K562 (cell line): ENCODE data around the gene DYNC2LI1. TPM values are rescaled to one million over a fixed set of nuclear protein-coding genes. Genes with fewer than 3 reads are reported as not detected.

Experiments used
- ATAC-seq: fragments of 200-7000 bp; cut with Tn5 transposase; 3 replicates; pipeline ENCODE4 v1.9.1; 2020; ENCODE audit warnings: moderate library complexity
- BruUV-seq: library from RNA; stranded (reverse); fragments of 400-500 nt; replicated peaks from 2 replicates; lab custom pipeline; 2021; lab: Mats Ljungman, UMichigan
- CTCF ChIA-PET: fragments of 300-600 bp; formaldehyde crosslinking; extraction: SDS; loops from one replicate; lab custom pipeline; 2021; ENCODE audit warnings: low intra/inter-chr PET ratio; lab: Yijun Ruan, JAX
- POLR2A ChIA-PET: fragments of 300-600, 350-650 bp; sonication (Branson Sonifier 250); formaldehyde crosslinking; extraction: SDS; loops from one replicate; lab custom pipeline; 2021; ENCODE audit warnings: antibody characterized with exemption, inconsistent platforms; lab: Yijun Ruan, JAX
- DNase-seq, 4 experiments: peaks; one replicate each; pipeline versions ENCODE4 v3.0.0 to v3.0.0-alpha.2; 2011 to 2018; ENCODE audit warnings: low spot score in 3 of 4, mixed read lengths in 3 of 4; ENCODE audit errors: extremely low read depth in 1 of 4
- FAIRE-seq: peaks from 2 replicates; lab custom pipeline; 2011; peaks lifted over from hg19 to GRCh38; lab: Jason Lieb, UNC
- H2AFZ ChIP-seq: 2 replicates; pipeline ENCODE4 v1.6.0; 2011; ENCODE audit warnings: low read depth, low read length, control low read depth, inconsistent platforms
- H3K27ac ChIP-seq: fragments of 200-600 bp; 3 replicates; pipeline ENCODE4 v1.8.0; 2011; ENCODE audit warnings: low read depth, mild to moderate bottlenecking, control low read depth, inconsistent platforms, low read length, moderate library complexity, mixed read lengths; ENCODE audit errors: extremely low read depth
- H3K27me3 ChIP-seq, 2 experiments: fragments of 300-600 bp in 1 of 2; 2 replicates in 1 of 2; 3 replicates in 1 of 2; pipeline versions ENCODE4 v1.6.0 to v1.8.0; 2011; ENCODE audit warnings: inconsistent platforms in 2 of 2, low read length in 2 of 2, mild to moderate bottlenecking in 1 of 2, mixed read lengths in 1 of 2, moderate library complexity in 1 of 2; ENCODE audit not compliant: control insufficient read depth in 2 of 2, insufficient read depth in 2 of 2
- H3K36me3 ChIP-seq: fragments of 300-600 bp; 3 replicates; pipeline ENCODE4 v1.8.0; 2011; ENCODE audit warnings: mild to moderate bottlenecking, low read length, inconsistent platforms; ENCODE audit not compliant: control insufficient read depth, insufficient read depth
- H3K4me1 ChIP-seq, 2 experiments: fragments of 200-600 bp in 1 of 2; replicated peaks in 1 of 2; 2 replicates in 1 of 2; 3 replicates in 1 of 2; pipeline versions ENCODE4 v1.5.1 to v1.8.0; 2011; ENCODE audit warnings: inconsistent platforms in 2 of 2, low read length in 2 of 2, mild to moderate bottlenecking in 1 of 2, mixed read lengths in 1 of 2, moderate library complexity in 1 of 2; ENCODE audit not compliant: control insufficient read depth in 2 of 2, insufficient read depth in 2 of 2
- H3K4me2 ChIP-seq: 2 replicates; pipeline ENCODE4 v1.6.1; 2011; ENCODE audit warnings: low read length, control low read depth, inconsistent platforms, mixed read lengths; ENCODE audit not compliant: insufficient read depth
- H3K4me3 ChIP-seq: fragments of 200-600 bp; sonication (generic), shearing (Covaris generic); 2 replicates; pipeline ENCODE4 v1.5.1; 2016; ENCODE audit warnings: control low read depth, inconsistent platforms
- H3K79me2 ChIP-seq: fragments of 200-600 bp; 3 replicates; pipeline ENCODE4 v1.8.0; 2011; ENCODE audit warnings: low read length, inconsistent platforms; ENCODE audit not compliant: control insufficient read depth, insufficient read depth
- H3K9ac ChIP-seq, 2 experiments: 2 replicates each; pipeline versions ENCODE4 v1.6.0 to v1.6.1; 2011; ENCODE audit warnings: low read depth in 2 of 2, low read length in 2 of 2, control low read depth in 1 of 2, inconsistent platforms in 1 of 2, mild to moderate bottlenecking in 1 of 2, mixed read lengths in 1 of 2; ENCODE audit not compliant: insufficient read depth in 1 of 2
- H3K9me1 ChIP-seq: one replicate; pipeline ENCODE4 v1.6.0; 2011; ENCODE audit warnings: inconsistent platforms, mild to moderate bottlenecking, low read length, moderate library complexity; ENCODE audit not compliant: control insufficient read depth, insufficient read depth
- H3K9me3 ChIP-seq: replicated peaks from 2 replicates; pipeline ENCODE4 v1.5.1; 2011; ENCODE audit warnings: low read depth, low read length, inconsistent platforms; ENCODE audit not compliant: control insufficient read depth, insufficient read depth
- H4K20me1 ChIP-seq: replicated peaks from 2 replicates; pipeline ENCODE4 v1.6.1; 2011; ENCODE audit warnings: low read length, inconsistent platforms, mixed read lengths; ENCODE audit not compliant: control insufficient read depth, insufficient read depth
- C11orf30 ChIP-seq: fragments of 450-650 bp; IDR thresholded peaks from 2 replicates; pipeline ENCODE4 v1.6.1; 2016; ENCODE audit warnings: low read depth, mild to moderate bottlenecking
- EP300 ChIP-seq: IDR thresholded peaks from 2 replicates; pipeline ENCODE4 v1.6.1; 2012; ENCODE audit warnings: low read length, improper control_type of control experiment
- EWSR1 ChIP-seq: fragments of 450-650 bp; IDR thresholded peaks from 2 replicates; pipeline ENCODE4 v1.6.1; 2018; ENCODE audit warnings: borderline replicate concordance, mild to moderate bottlenecking, low read depth, moderate library complexity; ENCODE audit not compliant: partially characterized antibody
- MAFF ChIP-seq: IDR thresholded peaks from 2 replicates; pipeline ENCODE4 v1.6.1; 2012; ENCODE audit warnings: low read length, improper control_type of control experiment
- MAFG ChIP-seq: fragments of 450-650 bp; conservative IDR thresholded peaks from 2 replicates; pipeline ENCODE4 v1.6.1; 2016; ENCODE audit warnings: missing genetic modification characterization, missing compliant biosample characterization
- MAFK ChIP-seq: IDR thresholded peaks from 2 replicates; pipeline ENCODE4 v1.6.1; 2011; ENCODE audit warnings: low read length, improper control_type of control experiment
- SOX6 ChIP-seq: fragments of 450-650 bp; IDR thresholded peaks from 2 replicates; pipeline ENCODE4 v1.6.1; 2014; ENCODE audit warnings: mild to moderate bottlenecking
- TCF3 ChIP-seq: sonication (generic); formaldehyde crosslinking; IDR thresholded peaks from 2 replicates; pipeline ENCODE4 v1.4.0; 2020; ENCODE audit warnings: mild to moderate bottlenecking, missing genetic modification reagents
- ZNF232 ChIP-seq: sonication (generic); formaldehyde crosslinking; IDR thresholded peaks from 2 replicates; pipeline ENCODE4 v1.8.0; 2022; ENCODE audit warnings: mild to moderate bottlenecking, missing genetic modification reagents
- ZNF316 ChIP-seq: fragments of 450-650 bp; IDR thresholded peaks from 2 replicates; pipeline ENCODE4 v1.6.1; 2016
- WGBS: fragments of 100-300 bp; shearing (Covaris generic); methylation state at CpG from one replicate; pipeline ENCODE4 v1.1.6; 2016; ENCODE audit warnings: low coverage, mixed read lengths; ENCODE audit not compliant: insufficient coverage; ENCODE audit errors: missing lambda C conversion rate; 5-methylcytosine and 5-hydroxymethylcytosine counted together
- in situ Hi-C: fragments of 300-500 bp; cut with MboI; formaldehyde crosslinking; loops from 4 replicates; pipeline ENCODE4 v1.15.0; 2018; ENCODE audit warnings: inconsistent platforms, mixed read lengths
- intact Hi-C: fragments of 100-400 bp; cut with micrococcal nuclease; formaldehyde crosslinking; loops from 2 replicates; pipeline ENCODE4 v1.14.2; 2022
- polyA plus RNA-seq, 8 experiments: library from polyadenylated mRNA; depleted of rRNA in 4 of 8; stranded (reverse) in 5 of 8; unstranded in 3 of 8; fragments of >200 nt; fragmentation: Nextera tagmentation in 2 of 8; fragmentation: Illumina TruSeq in 1 of 8; extraction: Ambion mirVana in 2 of 8; extraction: Trizol in 1 of 8; gene quantifications; 2 replicates each; pipeline versions ENCODE4 v1.2.1 to v1.2.3, GENCODE V29; 2011 to 2014; ENCODE audit warnings: inconsistent platforms in 1 of 8, missing spikeins in 1 of 8
- total RNA-seq, 7 experiments: library from RNA; depleted of rRNA in 6 of 7; stranded (reverse); fragments of >200 nt in 6 of 7; fragmentation: Illumina TruSeq in 2 of 7; extraction: Trizol in 2 of 7; gene quantifications; 2 replicates each; pipeline versions ENCODE4 v1.2.1 to v1.2.3, GENCODE V29; 2011 to 2021; ENCODE audit warnings: low replicate concordance in 1 of 7
- TF ChIP-seq, protein P1 (sequence below): fragments of 250-450 bp; sonication (Bioruptor Pico); IDR thresholded peaks from 2 replicates; pipeline ENCODE4 v1.8.0; 2022; ENCODE audit warnings: inconsistent platforms

Gene DYNC2LI1
- total and polyA plus RNA-seq, 9 of the 15 experiments (the other 6 are each of a cell fraction or from before 2014, with no cell fraction given), result 12.5 to 42.2 (median 25.8) TPM

DNA sequence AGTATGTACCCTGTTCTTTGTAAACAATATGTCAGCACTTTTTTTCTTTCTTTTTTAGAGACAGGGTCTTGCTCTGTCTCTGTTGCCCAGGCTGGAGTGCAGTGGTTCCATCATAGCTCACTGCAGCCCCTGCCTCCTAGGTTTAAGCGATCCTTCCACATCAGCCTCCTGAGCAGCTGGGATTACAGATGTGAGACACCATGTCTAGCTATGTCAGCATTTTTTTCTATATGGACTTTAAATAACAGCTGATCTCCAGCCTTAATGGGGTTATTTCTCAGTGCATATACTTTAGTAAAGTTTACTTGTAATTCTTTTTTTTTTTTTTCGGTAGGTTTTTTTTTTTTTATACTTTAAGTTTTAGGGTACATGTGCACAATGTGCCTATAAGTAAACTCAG, 38.2 kb downstream of the DYNC2LI1 start:
- Histone ChIP-seq H3K9me1 (no peaks in the 10 kb centered on the region), H3K9ac (no peak overlapping the region), H3K27me3 (no peaks in the 10 kb centered on the region), H4K20me1 (no peaks in the 10 kb centered on the region), H2AFZ (no peak overlapping the region), H3K4me3 (no peak overlapping the region), H3K36me3 (no peaks in the 10 kb centered on the region), H3K9me3 (no peaks in the 10 kb centered on the region), H3K79me2 (no peaks in the 10 kb centered on the region), H3K27ac (no peak overlapping the region), H3K4me1 (no peaks in the 10 kb centered on the region; a peak in 1 of 5 replicates), H3K4me2 (no peak overlapping the region)
- TF ChIP-seq C11orf30 (peak; percentile 82), MAFF (peak; percentile 76), EWSR1 (no peak), SOX6 (no peak), ZNF232 (no peak), MAFG (tag) (peak; percentile 68), ZNF316 (peak; percentile 90), MAFK (peak; percentile 67), EP300 (no peak), TCF3 (CRISPR knock-in tag) (no peak)
- TF ChIP-seq, protein P1, sequence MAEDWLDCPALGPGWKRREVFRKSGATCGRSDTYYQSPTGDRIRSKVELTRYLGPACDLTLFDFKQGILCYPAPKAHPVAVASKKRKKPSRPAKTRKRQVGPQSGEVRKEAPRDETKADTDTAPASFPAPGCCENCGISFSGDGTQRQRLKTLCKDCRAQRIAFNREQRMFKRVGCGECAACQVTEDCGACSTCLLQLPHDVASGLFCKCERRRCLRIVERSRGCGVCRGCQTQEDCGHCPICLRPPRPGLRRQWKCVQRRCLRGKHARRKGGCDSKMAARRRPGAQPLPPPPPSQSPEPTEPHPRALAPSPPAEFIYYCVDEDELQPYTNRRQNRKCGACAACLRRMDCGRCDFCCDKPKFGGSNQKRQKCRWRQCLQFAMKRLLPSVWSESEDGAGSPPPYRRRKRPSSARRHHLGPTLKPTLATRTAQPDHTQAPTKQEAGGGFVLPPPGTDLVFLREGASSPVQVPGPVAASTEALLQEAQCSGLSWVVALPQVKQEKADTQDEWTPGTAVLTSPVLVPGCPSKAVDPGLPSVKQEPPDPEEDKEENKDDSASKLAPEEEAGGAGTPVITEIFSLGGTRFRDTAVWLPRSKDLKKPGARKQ, result no peak
- FAIRE-seq, result no peak
- no TSS peak for BruUV-seq
- WGBS, result 75% methylated on average over 1 of the region's 2 CpGs
- intact Hi-C loops, result no loop called here
- POLR2A ChIA-PET, result interaction anchor here (0.6 to 0.9 kb wide), 4 partner anchors 11 to 1233 kb away, joined by 3 to 4 read pairs (median 3); no protein-coding TSS in a partner anchor
- DNase-seq, result no peak
- CTCF ChIA-PET, result no interaction called here
- in situ Hi-C loops, result no loop called here
- ATAC-seq, result no peak
